ENCODE results near the gene IL5RA. TPM values are rescaled to one million over a fixed set of nuclear protein-coding genes. Genes with fewer than 3 reads are reported as not detected.

IL5RA gene
- total RNA-seq, 1 donor from 2014 or later, result not detected

- no peak for DNase-seq (ENCODE audit: extremely low spot score in 2 of 2)
- no peaks in the 10 kb centered on the region for H3K27me3 ChIP-seq
- no peak for TF ChIP-seq POLR2AphosphoS5 (IDR thresholded peaks at IDR 0.05; ENCODE audit: insufficient read depth in 1 of 2, low read depth in 1 of 2)
- no peak for TF ChIP-seq POLR2A (IDR thresholded peaks at IDR 0.05)
- TF ChIP-seq, protein P1, sequence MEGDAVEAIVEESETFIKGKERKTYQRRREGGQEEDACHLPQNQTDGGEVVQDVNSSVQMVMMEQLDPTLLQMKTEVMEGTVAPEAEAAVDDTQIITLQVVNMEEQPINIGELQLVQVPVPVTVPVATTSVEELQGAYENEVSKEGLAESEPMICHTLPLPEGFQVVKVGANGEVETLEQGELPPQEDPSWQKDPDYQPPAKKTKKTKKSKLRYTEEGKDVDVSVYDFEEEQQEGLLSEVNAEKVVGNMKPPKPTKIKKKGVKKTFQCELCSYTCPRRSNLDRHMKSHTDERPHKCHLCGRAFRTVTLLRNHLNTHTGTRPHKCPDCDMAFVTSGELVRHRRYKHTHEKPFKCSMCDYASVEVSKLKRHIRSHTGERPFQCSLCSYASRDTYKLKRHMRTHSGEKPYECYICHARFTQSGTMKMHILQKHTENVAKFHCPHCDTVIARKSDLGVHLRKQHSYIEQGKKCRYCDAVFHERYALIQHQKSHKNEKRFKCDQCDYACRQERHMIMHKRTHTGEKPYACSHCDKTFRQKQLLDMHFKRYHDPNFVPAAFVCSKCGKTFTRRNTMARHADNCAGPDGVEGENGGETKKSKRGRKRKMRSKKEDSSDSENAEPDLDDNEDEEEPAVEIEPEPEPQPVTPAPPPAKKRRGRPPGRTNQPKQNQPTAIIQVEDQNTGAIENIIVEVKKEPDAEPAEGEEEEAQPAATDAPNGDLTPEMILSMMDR (IDR thresholded peaks at IDR 0.05), result no peak
- no peak overlapping the region for H3K27ac ChIP-seq
- no peaks in the 10 kb centered on the region for H3K36me3 ChIP-seq
- no peak overlapping the region for H3K4me3 ChIP-seq
- H3K9me3 ChIP-seq, result no peaks in the 10 kb centered on the region
- intact Hi-C loops (cut with DNase I), result no loop called here
- H3K4me1 ChIP-seq, result no peaks in the 10 kb centered on the region
Observed at GRCh38 chr3:3109407-3110298, 521 bp downstream of the IL5RA start.

DNA sequence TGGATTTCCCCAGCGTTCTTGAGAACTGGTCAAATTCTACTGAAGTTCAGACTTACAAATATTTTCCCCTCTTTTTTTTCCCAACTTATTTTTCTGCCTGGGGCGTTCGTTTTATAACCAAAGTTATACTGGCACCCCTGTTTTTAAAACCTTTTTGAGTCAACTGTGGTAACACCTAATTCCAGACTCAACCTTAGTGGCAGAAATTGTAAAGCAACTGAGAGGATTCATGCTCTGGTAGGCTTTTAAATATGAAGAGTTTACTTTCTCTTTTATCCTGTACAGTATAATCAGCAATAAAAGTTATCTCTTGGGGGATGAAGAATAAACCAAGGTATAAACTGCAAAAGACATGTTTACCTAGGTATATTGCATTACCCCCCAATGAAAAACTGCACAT lies 2.3 kb downstream of the IL5RA start:
- H3K36me3 ChIP-seq, result no peaks in the 10 kb centered on the region
- no peak overlapping the region for H3K27ac ChIP-seq
- DNase-seq (ENCODE audit: extremely low spot score in 2 of 2), result no peak

DNA sequence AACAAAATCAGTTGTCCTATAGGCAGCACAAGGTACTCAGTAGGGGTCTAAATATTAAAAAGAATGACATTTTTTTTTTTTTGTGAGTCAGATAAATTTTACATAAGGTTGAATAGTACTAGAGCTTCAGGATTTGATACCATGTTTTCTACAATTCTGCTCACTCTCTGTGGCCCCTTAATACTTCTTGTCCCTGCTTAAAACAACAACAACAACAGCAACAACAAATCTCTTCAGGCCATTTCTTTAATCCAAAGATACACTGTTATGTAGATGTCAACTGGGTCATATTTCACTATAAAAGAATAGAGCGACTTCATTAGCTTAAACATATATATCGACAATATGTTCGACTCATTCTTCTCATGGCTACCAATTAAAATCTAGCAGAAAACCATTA lies 3.0 kb downstream of the IL5RA start:
- no peak overlapping the region for H3K27ac ChIP-seq
- H3K9me3 ChIP-seq, result no peaks in the 10 kb centered on the region
- H3K4me1 ChIP-seq, result no peaks in the 10 kb centered on the region
- no peaks in the 10 kb centered on the region for H3K36me3 ChIP-seq
- no peak for DNase-seq (ENCODE audit: extremely low spot score in 2 of 2)
- intact Hi-C loops (cut with DNase I), result no loop called here
- no peaks in the 10 kb centered on the region for H3K27me3 ChIP-seq
- TF ChIP-seq POLR2A (IDR thresholded peaks at IDR 0.05), result no peak
- H3K4me3 ChIP-seq, result no peak overlapping the region

More for the DNA sequence above, 2.3 kb downstream of the IL5RA start:
- intact Hi-C loops (cut with DNase I), result no loop called here
- Histone ChIP-seq H3K9me3 (no peaks in the 10 kb centered on the region), H3K4me1 (no peaks in the 10 kb centered on the region), H3K4me3 (no peak overlapping the region), H3K27me3 (no peaks in the 10 kb centered on the region)
- TF ChIP-seq POLR2A (IDR thresholded peaks at IDR 0.05), result no peak
- TF ChIP-seq POLR2AphosphoS5 (IDR thresholded peaks at IDR 0.05; ENCODE audit: insufficient read depth in 1 of 2, low read depth in 1 of 2), result no peak
- TF ChIP-seq, protein P1 (IDR thresholded peaks at IDR 0.05), result no peak

DNA sequence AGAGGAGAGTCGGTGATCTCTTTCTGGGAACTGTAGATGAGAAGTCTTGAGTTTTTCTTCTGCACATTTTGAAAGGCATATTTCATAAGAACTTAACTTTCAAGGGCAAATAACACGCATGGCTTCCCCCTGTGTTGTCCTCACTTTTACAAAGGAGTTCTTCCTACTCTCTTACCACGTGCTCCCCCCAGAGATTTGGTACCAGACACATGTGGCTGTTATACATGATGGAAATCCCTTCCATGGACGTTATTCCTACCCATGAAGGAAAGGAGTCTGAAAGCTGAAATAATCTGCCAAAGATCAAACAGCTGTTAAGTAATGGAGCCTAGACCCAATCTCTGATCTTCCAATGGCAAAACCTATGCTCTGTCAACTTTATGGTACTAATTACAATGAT lies 4.4 kb downstream of the IL5RA start:
- no peak for DNase-seq (ENCODE audit: extremely low spot score in 2 of 2)
- Histone ChIP-seq H3K27me3 (no peaks in the 10 kb centered on the region), H3K4me1 (no peaks in the 10 kb centered on the region), H3K27ac (no peak overlapping the region), H3K36me3 (no peaks in the 10 kb centered on the region), H3K4me3 (no peak overlapping the region), H3K9me3 (no peaks in the 10 kb centered on the region)
- TF ChIP-seq POLR2AphosphoS5 (IDR thresholded peaks at IDR 0.05; ENCODE audit: insufficient read depth in 1 of 2, low read depth in 1 of 2), result no peak
- TF ChIP-seq POLR2A (IDR thresholded peaks at IDR 0.05), result no peak
- TF ChIP-seq, protein P1 (IDR thresholded peaks at IDR 0.05), result no peak
- intact Hi-C loops (cut with DNase I), result no loop called here

DNA sequence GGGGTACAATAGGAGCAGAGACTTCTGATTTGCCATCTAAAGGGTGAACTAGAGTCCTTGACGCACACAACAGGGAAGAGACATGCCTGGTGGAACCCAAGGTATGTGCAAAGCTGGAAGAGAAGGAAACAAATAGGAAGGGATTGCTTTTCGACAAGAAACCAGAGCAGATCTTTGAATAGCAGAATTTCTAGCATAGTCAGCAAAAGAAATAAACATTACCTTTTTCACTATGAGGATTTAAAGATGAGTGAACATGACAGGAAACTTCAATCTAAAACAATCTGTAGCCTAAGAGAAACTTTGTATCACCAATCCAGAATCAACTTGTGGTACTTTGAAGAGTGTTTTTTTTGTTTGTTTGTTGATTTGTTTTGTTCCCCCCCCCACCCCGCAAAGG lies 4.9 kb downstream of the IL5RA start:
- H3K27ac ChIP-seq, result no peak overlapping the region
- intact Hi-C loops (cut with DNase I), result no loop called here
- TF ChIP-seq, protein P1 (IDR thresholded peaks at IDR 0.05), result no peak
- no peak for TF ChIP-seq POLR2A (IDR thresholded peaks at IDR 0.05)
- no peak for TF ChIP-seq POLR2AphosphoS5 (IDR thresholded peaks at IDR 0.05; ENCODE audit: insufficient read depth in 1 of 2, low read depth in 1 of 2)

More for the DNA sequence above, 4.9 kb downstream of the IL5RA start:
- H3K36me3 ChIP-seq, result no peaks in the 10 kb centered on the region
- no peak overlapping the region for H3K4me3 ChIP-seq
- H3K4me1 ChIP-seq, result no peaks in the 10 kb centered on the region
- no peak for DNase-seq (ENCODE audit: extremely low spot score in 2 of 2)
- H3K9me3 ChIP-seq, result no peaks in the 10 kb centered on the region
- H3K27me3 ChIP-seq, result no peaks in the 10 kb centered on the region

All from vagina (tissue), 2 donors.